Measurements from ENCODE around the gene TTLL1. TPM values are rescaled to one million over a fixed set of nuclear protein-coding genes. Genes with fewer than 3 reads are reported as not detected.

TTLL1 gene
- total and polyA plus RNA-seq, 2 experiments from 2014 or later: 33.0 to 38.2 TPM

DNA sequence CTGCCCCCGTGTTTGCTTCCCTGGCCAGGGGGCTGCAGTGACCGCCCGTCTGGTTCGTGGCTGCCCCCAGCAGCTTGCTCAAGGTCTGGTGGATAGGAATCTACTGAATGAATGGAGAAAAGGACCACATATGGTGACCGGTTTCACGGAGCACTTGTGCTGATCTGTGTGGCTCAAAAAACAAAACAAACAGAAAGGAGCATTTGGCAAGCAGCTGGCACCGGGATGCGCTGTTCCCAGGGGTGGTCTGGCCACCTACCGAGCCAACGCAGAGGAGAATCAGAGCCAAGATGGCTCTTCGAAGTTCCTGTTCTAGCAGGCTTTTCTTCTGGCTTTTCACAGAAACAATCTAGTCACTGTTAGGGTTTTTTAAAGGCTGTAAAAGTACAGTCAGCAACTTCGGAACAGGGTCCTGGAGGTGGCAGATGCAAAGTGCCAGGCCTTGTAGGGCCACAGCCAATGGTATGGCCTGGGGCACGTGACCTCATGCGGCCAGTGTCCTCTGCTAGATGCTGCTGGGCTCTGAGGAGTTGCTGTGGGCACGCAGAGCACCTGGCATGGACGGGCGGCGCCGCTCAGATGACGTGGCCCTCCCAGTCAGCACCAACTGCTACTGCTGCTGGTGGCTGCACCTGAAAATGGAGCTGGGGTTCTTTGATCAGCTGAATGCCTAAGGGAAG, 47.0 kb downstream of the TTLL1 start:
- no peak for TF ChIP-seq CTCF (IDR thresholded peaks at IDR 0.05; ENCODE audit: low read depth, low read length)
- H3K9me3 ChIP-seq (ENCODE audit: low read depth): no peaks in the 10 kb centered on the region
- H3K4me1 ChIP-seq (ENCODE audit: low read depth): no peaks in the 10 kb centered on the region
- no peak for DNase-seq (ENCODE audit: low read depth in 1 of 2, low spot score in 1 of 2)
- H3K27ac ChIP-seq: no peak overlapping the region
- H3K27me3 ChIP-seq: no peaks in the 10 kb centered on the region
- no peaks in the 10 kb centered on the region for H3K36me3 ChIP-seq
- H3K4me3 ChIP-seq: no peak overlapping the region

GRCh38 chr22:43039800-43040199, 49.4 kb downstream of the TTLL1 start:
- H3K36me3 ChIP-seq: no peaks in the 10 kb centered on the region
- H3K4me1 ChIP-seq (ENCODE audit: low read depth): no peaks in the 10 kb centered on the region
- no peak overlapping the region for H3K27ac ChIP-seq
- TF ChIP-seq CTCF (IDR thresholded peaks at IDR 0.05; ENCODE audit: low read depth, low read length): no peak
- no peak for DNase-seq (ENCODE audit: low read depth in 1 of 2, low spot score in 1 of 2)
- H3K9me3 ChIP-seq (ENCODE audit: low read depth): no peaks in the 10 kb centered on the region
- no peaks in the 10 kb centered on the region for H3K27me3 ChIP-seq
- H3K4me3 ChIP-seq: no peak overlapping the region

- Histone ChIP-seq H3K9me3 (ENCODE audit: low read depth) (no peaks in the 10 kb centered on the region), H3K4me3 (no peak overlapping the region), H3K4me1 (ENCODE audit: low read depth) (no peaks in the 10 kb centered on the region), H3K27me3 (no peaks in the 10 kb centered on the region), H3K27ac (no peak overlapping the region), H3K36me3 (no peaks in the 10 kb centered on the region)
- TF ChIP-seq CTCF (IDR thresholded peaks at IDR 0.05; ENCODE audit: low read depth, low read length): no peak
- no peak for DNase-seq (ENCODE audit: low read depth in 1 of 2, low spot score in 1 of 2)
Measured at GRCh38 chr22:43038325-43038724, 50.9 kb downstream of the TTLL1 start.

DNA sequence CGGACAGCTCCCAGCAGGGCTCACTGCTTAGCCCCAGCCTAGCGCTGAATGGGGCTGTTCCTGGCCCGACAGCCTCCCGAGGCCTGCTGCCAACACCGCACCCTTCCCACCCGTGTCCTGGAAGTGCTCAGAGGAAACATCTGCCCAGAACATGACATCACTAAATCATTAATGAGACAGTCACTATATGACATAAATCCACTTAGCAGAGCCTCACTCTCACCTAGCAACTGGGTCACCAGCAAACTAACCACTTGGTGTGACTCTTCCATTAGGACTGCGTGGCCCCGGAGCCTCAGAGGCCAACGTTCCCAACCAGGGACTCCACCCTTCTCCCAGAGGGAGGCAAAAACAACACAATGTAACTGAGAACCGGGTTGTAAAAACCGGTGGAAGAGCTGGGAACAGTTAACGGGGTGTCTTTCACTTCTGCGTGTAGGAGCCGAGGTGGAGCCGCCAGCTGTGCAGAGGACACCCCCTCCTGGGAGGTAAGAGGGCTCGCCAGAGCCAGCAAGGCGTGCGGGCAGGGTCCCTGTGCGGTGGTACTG, 52.8 kb downstream of the TTLL1 start:
- no peaks in the 10 kb centered on the region for H3K9me3 ChIP-seq (ENCODE audit: low read depth)
- TF ChIP-seq CTCF (IDR thresholded peaks at IDR 0.05; ENCODE audit: low read depth, low read length): no peak
- H3K36me3 ChIP-seq: no peaks in the 10 kb centered on the region
- peak in 1 of 2 donors; percentile 73 for DNase-seq (ENCODE audit: low read depth in 1 of 2, low spot score in 1 of 2)
- H3K4me1 ChIP-seq (ENCODE audit: low read depth): no peaks in the 10 kb centered on the region
- H3K4me3 ChIP-seq: no peak overlapping the region
- no peaks in the 10 kb centered on the region for H3K27me3 ChIP-seq
- no peak overlapping the region for H3K27ac ChIP-seq

GRCh38 chr22:43035250-43035649, 53.9 kb downstream of the TTLL1 start:
- no peaks in the 10 kb centered on the region for H3K36me3 ChIP-seq
- no peak overlapping the region for H3K4me3 ChIP-seq
- DNase-seq (ENCODE audit: low read depth in 1 of 2, low spot score in 1 of 2): no peak
- no peaks in the 10 kb centered on the region for H3K9me3 ChIP-seq (ENCODE audit: low read depth)
- no peaks in the 10 kb centered on the region for H3K4me1 ChIP-seq (ENCODE audit: low read depth)
- no peak for TF ChIP-seq CTCF (IDR thresholded peaks at IDR 0.05; ENCODE audit: low read depth, low read length)
- H3K27me3 ChIP-seq: no peaks in the 10 kb centered on the region
- H3K27ac ChIP-seq: no peak overlapping the region

All from cardiac muscle cell (in vitro differentiated cells and primary cell).